IPS-18c (cell line): ENCODE data around the gene EEFSEC.

Experiments used
- H3K4me3 ChIP-seq: 2 replicates; pipeline ENCODE4 v1.7.0; 2013; ENCODE audit warnings: low read depth, mild to moderate bottlenecking, low read length, moderate library complexity; ENCODE audit not compliant: insufficient read depth
- H3K9me3 ChIP-seq: one replicate; pipeline ENCODE4 v1.6.1; 2013; ENCODE audit warnings: mild to moderate bottlenecking, low read length, moderate library complexity; ENCODE audit not compliant: control insufficient read depth, insufficient read depth

EEFSEC gene

DNA sequence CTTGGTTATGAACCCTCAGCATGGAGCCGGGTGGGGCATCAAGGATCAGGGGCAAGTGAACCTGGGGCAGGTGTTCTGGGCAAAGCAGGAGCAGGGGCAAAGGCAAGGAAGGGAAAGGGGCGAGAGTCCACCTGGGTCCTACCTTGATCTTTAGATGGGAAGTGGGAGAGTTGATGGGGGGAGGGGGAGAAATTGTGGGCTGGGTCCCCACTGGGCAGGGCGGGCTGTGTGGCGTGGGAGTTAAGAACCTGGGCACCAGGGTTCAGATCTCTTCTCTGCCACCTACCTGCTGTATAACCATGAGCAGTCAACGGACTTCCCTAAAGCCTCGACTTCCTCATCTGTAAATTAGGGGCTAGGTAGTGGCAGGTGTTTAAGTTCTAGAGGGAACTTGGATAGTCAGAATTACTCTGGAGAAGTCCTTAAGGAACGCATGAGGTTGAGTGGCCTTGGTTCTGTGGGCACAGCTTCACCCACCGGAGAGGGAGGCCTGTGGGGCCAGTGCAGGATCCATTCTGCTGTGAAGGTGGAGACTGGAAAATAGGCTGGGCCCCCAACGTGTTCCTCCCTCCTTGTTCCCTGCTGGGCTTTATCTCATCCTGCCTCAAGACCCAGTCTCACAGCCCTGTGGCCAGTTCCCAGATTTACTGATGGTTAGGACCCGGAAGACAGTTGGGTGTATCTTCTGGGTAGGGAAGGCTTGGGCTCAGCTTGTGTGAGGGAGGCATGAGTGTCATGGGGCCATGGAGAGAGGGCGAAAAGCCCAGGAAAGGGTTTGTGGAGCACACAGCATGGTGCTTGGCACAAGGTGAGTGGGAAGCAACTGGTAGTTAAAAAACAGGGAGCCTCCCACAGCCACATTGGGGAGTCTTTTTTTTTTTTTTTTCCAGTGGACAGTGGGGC lies 90.6 kb downstream of the EEFSEC start:
- H3K9me3 ChIP-seq: peaks cover 2% of the 10 kb centered on the region
- H3K4me3 ChIP-seq: no peak overlapping the region

DNA sequence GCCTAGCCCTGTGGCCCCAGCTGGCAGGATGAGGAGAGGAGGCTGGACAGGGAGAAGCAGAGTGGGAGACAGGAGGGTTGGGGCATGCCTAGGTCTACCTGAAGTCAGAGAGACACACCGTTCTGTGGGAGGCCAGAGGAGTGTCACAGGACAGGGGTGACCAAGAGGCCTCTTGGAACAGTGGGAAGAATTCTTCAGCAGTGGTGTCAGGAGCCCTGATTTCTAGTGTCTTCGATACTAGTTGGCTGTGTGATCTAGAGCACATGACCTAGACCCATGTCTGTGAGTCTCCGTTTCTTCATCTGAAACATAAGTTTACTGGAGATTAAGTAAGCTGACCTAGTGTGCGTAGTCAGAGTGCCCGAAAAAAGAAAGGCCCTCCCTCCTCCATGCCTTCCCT lies 92.2 kb downstream of the EEFSEC start:
- Histone ChIP-seq H3K9me3 (peaks cover 2% of the 10 kb centered on the region), H3K4me3 (no peak overlapping the region)

DNA sequence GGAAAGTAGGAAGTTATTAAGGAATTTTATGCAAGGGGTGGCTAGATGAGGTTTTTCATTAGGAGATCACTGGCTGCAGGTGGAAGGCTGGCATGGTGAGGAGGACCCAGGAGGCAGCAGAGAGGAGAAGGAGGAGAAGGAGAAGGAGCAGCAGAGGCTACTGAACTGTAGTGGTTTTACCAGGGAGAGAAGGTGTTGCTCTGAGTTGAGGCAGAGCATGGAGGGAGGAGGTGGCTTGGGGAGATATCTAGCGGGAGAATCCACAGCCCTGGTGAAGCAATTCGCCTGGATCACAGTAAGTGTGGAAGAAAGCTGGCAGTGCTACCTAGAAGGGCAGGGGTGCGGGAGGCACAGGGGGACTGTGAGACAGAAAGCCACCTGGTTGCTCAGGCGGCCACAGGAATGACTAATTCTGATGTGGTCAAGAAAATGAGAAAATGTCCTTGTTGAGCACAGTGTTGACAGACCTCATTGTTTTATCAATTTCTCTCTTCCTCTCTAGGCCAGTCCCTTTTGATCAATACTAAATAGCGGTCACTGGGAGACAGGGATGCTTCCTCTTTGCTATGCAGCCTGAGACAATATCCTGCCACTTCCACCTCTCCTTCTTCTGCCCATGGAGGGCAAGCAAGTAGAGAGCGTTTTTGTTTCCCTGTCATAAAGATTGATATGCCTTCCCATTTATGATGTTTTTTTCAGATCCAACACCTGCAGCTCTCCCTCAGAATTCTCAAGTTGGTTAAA lies 94.6 kb downstream of the EEFSEC start:
- Histone ChIP-seq H3K9me3 (peaks cover 2% of the 10 kb centered on the region), H3K4me3 (no peak overlapping the region)

DNA sequence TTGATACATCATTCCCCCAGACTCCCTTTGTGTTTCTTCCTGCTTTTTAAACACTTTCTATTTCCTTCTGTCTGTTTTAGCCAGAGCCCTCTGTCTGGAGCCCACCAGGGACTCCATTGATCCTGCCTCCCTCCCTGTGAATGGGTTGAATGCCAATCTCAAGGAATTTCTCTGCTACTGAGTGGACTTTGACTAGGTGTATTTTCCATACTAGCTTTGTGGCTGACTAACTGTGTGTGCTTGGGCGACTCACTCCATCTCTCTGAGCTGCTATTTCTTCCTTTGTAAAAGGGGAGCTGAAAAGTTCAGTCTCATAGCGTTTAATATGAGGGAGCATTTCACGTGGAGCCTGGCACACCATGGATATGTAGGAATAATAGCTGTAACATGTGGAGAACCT lies 98.8 kb downstream of the EEFSEC start:
- no peak overlapping the region for H3K4me3 ChIP-seq
- no peaks in the 10 kb centered on the region for H3K9me3 ChIP-seq

DNA sequence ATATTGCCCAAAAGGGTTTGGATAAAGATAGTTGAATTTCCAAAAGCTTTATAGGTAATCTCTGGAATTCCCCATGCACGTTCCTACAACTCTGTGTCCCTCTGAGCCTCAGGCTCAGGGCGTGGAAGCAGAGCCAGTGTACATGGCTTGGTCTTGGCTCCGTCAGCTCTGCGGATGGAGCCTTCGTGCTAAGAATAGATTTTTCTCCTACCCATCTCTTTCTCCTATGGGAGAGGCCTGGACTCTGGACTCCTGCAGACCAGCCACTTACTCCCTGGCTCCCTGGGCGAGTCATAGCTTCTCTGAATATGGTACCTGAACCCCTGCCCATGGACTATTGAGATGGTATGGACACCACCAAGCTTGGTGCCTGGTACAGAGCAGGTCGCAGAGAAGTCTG lies 99.9 kb downstream of the EEFSEC start:
- Histone ChIP-seq H3K4me3 (no peak overlapping the region), H3K9me3 (no peaks in the 10 kb centered on the region)

DNA sequence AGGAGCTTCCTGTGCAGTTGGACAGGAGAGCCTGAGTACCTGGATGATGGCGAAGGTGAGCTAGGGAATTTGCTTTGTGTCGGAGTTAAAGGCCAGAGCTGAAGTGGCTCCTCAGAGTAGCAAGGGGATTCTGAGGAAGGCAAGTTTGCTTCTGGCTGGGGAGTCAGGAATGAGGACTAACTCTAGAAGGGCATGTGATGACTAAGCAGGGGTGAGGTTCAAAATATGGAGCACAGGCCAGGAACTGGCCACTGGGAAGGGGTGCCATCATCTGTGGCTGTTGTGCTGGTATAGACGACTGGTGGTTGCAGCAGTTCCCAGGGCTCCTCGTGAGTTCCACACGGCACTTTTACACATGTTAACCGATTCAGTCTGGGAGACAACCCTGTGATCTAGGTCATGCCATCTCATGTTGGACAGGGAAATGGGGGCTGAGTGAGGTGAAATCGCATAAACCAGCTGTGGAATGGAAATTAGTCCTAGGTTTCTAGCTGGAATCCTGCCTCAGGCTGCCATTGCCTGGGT lies 100.8 kb downstream of the EEFSEC start:
- H3K9me3 ChIP-seq: no peaks in the 10 kb centered on the region

DNA sequence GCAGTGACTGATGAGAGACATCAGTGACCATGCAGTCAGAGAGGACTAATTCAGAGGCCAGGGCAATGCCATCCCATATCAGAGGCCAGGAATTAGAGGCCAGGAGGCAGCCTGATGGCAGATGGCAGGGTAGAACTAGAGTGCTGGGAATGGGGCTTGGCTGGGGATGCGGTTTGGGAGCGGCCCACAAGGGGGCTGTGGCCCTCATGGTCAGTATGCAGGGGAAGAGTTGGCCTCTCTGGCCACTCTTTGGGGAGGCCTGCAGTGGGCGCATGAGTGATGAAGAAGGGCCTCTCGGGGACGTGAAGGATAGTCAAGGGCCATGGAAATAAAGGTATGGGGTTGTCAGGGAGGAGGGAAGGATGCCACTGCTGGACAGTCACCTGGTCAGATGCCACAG lies 101.7 kb downstream of the EEFSEC start:
- H3K4me3 ChIP-seq: no peak overlapping the region
- no peaks in the 10 kb centered on the region for H3K9me3 ChIP-seq

More for the DNA sequence above, 100.8 kb downstream of the EEFSEC start:
- H3K4me3 ChIP-seq: no peak overlapping the region

DNA sequence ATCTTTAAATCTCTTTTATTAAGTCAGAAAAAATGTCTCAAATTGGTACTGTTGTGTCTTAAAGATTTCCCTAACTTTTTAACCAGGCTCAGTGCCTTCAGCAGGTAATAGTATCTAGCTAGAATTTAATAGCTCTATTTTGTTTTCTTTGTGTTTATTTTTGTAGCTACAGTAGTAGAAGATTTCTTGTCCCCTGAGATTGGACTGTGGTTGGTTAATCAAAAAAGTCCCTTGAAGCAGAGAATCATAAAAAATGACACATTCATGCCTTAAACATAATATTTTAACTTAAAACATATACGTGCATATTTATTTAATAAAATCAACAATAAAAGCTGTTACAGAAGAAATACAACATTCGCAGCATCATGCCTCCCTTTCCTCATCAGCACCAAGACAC lies 102.8 kb downstream of the EEFSEC start:
- no peak overlapping the region for H3K4me3 ChIP-seq
- no peaks in the 10 kb centered on the region for H3K9me3 ChIP-seq

DNA sequence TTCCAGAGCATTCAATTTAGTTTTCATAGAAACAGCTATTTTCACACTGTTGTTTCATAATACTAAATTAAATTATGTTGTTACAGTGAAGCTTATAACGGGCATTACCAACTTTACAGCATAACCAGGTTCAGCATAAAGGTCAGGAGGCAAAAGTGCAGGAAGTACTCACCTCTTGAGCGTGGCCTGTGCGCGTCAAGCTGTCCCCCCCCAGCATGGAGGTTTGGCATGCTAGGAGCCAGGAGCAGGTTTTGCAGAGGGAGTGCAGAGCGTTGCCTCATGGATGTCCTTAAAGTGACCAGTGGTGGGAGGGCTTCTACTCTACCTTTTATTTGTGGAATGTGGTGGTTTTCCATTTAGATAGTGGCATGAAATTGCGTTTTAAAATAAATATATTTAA lies 104.4 kb downstream of the EEFSEC start:
- H3K9me3 ChIP-seq: no peaks in the 10 kb centered on the region
- no peak overlapping the region for H3K4me3 ChIP-seq

DNA sequence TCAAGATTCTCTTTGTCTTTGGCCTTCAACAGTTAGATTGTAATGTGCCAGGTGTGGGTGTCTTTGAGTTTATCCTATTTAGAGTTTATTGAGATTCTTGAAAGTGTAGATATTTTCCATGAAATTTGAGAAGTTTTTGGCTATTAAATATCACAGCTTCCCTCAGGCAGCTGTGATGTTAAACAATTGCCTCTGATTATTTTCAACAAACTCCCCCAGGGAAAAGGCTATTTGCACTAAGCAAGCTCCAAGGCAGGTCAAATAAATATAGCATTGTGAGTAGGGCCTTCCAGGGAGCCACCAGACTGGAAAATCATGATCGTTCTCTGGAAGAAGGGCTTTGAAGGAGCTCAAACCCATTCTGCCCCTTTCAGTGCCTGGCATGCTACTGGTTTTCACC lies 107.0 kb downstream of the EEFSEC start:
- Histone ChIP-seq H3K4me3 (no peak overlapping the region), H3K9me3 (no peaks in the 10 kb centered on the region)

DNA sequence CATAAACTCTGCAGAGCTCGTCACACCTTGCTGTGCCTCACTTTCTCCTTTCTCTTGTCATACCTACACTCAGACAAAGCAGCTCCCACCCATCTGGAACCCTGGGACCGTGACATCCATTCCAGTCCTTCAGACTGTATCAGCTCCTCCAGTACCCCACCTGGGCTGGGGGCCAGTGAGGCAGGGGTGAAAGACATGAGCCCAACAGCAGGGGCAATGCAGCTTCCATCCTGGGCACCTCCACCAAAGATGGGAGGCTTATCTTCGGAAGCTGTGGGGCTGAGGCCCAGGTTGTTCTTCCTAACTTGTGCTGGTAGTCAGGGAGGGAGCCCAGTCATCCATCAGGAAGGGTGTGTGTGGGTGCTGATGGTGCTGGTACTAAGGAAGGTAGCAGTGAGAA lies 109.2 kb downstream of the EEFSEC start:
- H3K9me3 ChIP-seq: no peaks in the 10 kb centered on the region
- no peak overlapping the region for H3K4me3 ChIP-seq

DNA sequence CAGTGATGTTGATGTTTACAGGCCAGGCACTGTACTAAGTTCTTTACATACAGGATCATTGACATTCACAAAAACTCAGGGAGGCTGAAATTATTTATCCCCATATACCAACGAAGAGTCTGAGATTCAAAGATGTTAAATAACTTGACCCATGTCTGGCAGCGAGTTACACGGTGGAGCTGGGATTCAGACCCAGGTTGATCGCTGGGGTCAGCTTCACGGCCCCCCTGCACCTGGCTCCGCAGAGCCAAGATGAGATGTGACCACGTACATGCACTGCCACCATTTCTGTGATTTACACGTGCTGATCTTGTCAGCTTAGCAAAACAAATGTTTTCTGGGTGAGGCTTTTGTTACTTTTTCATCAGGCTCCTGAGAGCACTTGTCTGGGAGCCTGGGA lies 109.8 kb downstream of the EEFSEC start:
- Histone ChIP-seq H3K4me3 (no peak overlapping the region), H3K9me3 (no peaks in the 10 kb centered on the region)

DNA sequence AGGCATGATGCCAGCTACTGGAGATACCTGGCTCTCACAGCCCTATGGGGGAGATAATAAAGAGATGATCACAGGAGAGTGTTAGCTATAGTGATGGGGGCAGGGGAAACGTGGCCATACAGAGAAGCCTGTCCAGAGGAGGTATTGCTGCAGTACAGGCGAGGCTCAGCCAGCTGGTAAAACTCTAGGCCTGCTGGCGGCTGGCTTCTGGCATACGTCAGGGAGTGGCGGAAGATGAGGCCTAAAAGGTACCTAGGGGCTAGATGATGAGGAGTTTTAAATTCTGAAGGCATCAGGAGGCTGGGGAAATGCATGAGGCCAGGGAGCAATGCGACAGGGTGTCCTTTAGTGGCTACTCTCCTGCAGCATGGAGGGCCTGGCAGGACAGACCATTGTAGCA lies 110.7 kb downstream of the EEFSEC start:
- Histone ChIP-seq H3K4me3 (no peak overlapping the region), H3K9me3 (no peaks in the 10 kb centered on the region)

DNA sequence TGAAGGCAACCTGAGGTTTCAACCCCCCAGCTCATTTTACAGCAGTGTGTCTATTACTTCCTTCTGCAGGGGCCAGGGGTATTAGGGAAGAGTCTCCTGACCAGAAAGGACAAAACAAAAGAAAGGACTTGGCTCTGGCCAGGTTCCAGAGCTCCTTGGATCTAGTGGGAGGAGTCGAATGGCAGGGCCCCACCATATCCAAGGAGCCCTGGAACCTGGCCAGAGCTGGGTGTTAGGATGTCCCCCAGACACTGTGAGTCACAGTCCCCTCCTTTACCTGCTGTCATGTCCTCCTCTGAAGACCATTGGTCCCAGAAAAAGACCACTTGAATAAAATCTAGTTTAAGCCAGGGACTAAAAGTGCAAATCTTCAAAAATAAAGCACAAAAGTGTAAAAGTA lies 113.2 kb downstream of the EEFSEC start:
- no peaks in the 10 kb centered on the region for H3K9me3 ChIP-seq
- no peak overlapping the region for H3K4me3 ChIP-seq

DNA sequence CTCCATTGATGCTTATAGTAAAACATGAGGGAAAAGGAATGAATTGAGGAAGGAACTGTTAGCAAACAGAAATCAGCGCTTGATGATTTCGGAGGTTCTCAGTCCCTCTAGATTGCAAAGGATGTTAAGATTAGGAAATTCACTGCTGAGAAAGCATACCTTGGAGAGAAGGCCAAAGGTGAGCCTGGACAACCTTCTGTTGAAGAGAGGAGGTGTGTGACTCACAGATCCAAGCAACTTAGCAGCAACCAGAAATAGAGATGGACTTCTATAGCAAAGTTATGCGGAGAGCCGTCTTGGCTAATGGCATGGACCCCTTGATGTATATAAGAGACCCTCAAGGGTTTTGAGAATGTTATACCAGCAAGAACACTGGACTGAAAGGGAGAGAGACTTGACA lies 114.3 kb downstream of the EEFSEC start:
- Histone ChIP-seq H3K4me3 (no peak overlapping the region), H3K9me3 (no peaks in the 10 kb centered on the region)

DNA sequence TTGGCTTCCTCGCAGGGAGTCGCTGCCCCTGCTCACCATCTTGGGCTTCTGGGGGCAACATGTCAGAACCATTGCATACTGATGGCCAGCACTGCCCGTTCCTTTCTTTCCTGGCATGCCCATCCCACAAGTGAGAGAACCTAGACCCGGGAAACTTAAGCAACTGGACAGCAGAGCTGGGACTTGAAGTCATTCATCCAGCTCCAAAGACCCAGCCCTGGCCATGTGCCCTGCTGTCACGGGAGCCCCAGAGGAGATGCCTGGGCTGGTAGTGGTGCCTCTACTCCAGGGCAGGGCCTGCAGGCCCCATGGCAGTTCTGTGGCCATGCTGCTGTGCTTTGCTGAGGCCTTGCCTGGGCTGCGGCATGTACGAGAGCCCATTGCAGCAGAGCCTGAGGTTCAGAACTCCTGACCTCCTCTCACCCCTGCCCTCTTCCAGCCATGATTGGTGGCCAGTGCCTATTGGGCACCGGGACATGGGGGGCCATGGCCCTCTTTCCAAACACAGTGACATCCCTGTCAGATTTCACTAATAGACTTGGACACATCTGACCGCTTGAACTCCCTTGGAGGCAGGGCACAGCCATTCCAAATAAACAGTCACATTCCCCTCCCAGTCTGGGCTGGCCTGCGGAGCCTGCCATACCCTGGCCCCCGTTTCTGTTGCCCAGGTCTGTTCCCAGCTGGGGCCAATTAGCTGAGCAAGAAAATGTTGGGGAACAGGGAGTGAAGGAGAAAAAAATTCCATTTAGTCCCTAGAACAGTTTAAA lies 115.9 kb downstream of the EEFSEC start:
- H3K4me3 ChIP-seq: no peak overlapping the region
- no peaks in the 10 kb centered on the region for H3K9me3 ChIP-seq

DNA sequence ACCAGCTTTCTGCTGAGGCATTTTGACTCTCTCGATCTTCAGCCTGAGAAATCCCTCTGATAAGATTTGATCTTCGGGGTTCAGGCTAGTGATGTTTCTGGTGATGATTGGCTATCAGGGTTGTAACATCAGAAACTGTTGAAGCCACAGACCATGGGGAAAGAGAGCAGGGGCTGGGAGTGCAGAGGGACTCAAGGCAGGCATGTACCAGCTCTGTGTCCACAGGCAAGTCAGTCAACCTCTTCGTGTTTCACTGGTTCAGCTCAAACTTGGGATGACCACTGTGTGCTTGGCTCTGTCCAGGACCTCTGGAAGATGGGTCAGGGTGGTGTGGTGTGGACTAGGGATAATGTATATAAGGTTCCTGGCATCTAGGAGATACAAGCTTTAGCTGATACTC lies 116.5 kb downstream of the EEFSEC start:
- no peak overlapping the region for H3K4me3 ChIP-seq
- no peaks in the 10 kb centered on the region for H3K9me3 ChIP-seq
